ENCODE results near the gene OR4F15. TPM values are rescaled to one million over a fixed set of nuclear protein-coding genes. Genes with fewer than 3 reads are reported as not detected.

The OR4F15 gene
- total RNA-seq, 3 donors from 2014 or later (not counting 1 experiment from before 2014, with no cell fraction given), result not detected

- H3K36me3 ChIP-seq (ENCODE audit: control insufficient read depth, insufficient read depth, low read length), result no peaks in the 10 kb centered on the region
- no peak for ATAC-seq
- no peak overlapping the region for H3K27ac ChIP-seq (ENCODE audit: low read length)
- Mint-ChIP-seq H3K27me3 (ENCODE audit: low read depth in 2 of 2) (peaks cover 21 to 66% of the 10 kb centered on the region in 2 donors), H3K9me3 (no peaks in the 10 kb centered on the region), H3K36me3 (no peaks in the 10 kb centered on the region), H3K4me1 (no peaks in the 10 kb centered on the region), H3K4me3 (no peak overlapping the region), H3K27ac (no peak overlapping the region)
- no peaks in the 10 kb centered on the region for H3K9me3 ChIP-seq (ENCODE audit: control insufficient read depth, insufficient read depth, low read length)
- H3K27me3 ChIP-seq (ENCODE audit: control insufficient read depth, insufficient read depth, low read length), result peaks cover 2% of the 10 kb centered on the region
- H3K4me3 ChIP-seq (ENCODE audit: low read length), result no peak overlapping the region
- H3K4me1 ChIP-seq (ENCODE audit: control insufficient read depth, insufficient read depth, low read length), result no peaks in the 10 kb centered on the region
- 92% methylated on average over 1 of the region's 1 CpG for WGBS (ENCODE audit: insufficient coverage)
- no peak for DNase-seq
- intact Hi-C loops (cut with micrococcal nuclease), result no loop called here
- TF ChIP-seq CTCF (IDR thresholded peaks at IDR 0.05), result no peak
These were observed 1.5 kb upstream of the OR4F15 start for GRCh38 chr15:101810456-101810855.

GRCh38 chr15:101810876-101811275 is 1.1 kb upstream of the OR4F15 start:
- no peak for TF ChIP-seq CTCF (IDR thresholded peaks at IDR 0.05)
- Histone ChIP-seq H3K27ac (ENCODE audit: low read length) (no peak overlapping the region), H3K4me3 (ENCODE audit: low read length) (no peak overlapping the region), H3K9me3 (ENCODE audit: control insufficient read depth, insufficient read depth, low read length) (no peaks in the 10 kb centered on the region), H3K36me3 (ENCODE audit: control insufficient read depth, insufficient read depth, low read length) (no peaks in the 10 kb centered on the region), H3K4me1 (ENCODE audit: control insufficient read depth, insufficient read depth, low read length) (no peaks in the 10 kb centered on the region), H3K27me3 (ENCODE audit: control insufficient read depth, insufficient read depth, low read length) (peaks cover 2% of the 10 kb centered on the region)
- ATAC-seq (no peak), DNase-seq (no peak)
- Mint-ChIP-seq H3K36me3 (no peaks in the 10 kb centered on the region), H3K27ac (no peak overlapping the region), H3K4me3 (no peak overlapping the region), H3K9me3 (no peaks in the 10 kb centered on the region), H3K27me3 (ENCODE audit: low read depth in 2 of 2) (peaks cover 21 to 65% of the 10 kb centered on the region in 2 donors), H3K4me1 (no peaks in the 10 kb centered on the region)
- intact Hi-C loops (cut with micrococcal nuclease), result no loop called here
- WGBS (ENCODE audit: insufficient coverage), result 43% methylated on average over 2 of the region's 3 CpGs

GRCh38 chr15:101813803-101814534 is 2.0 kb downstream of the OR4F15 start:
- no peak for TF ChIP-seq CTCF (IDR thresholded peaks at IDR 0.05)
- no peak overlapping the region for H3K4me3 Mint-ChIP-seq
- H3K27ac Mint-ChIP-seq, result no peak overlapping the region

GRCh38 chr15:101820781-101821180 is 8.8 kb downstream of the OR4F15 start:
- Mint-ChIP-seq H3K9me3 (no peaks in the 10 kb centered on the region), H3K4me1 (no peaks in the 10 kb centered on the region), H3K36me3 (no peaks in the 10 kb centered on the region), H3K4me3 (no peak overlapping the region), H3K27ac (no peak overlapping the region), H3K27me3 (ENCODE audit: low read depth in 2 of 2) (peaks cover 9 to 28% of the 10 kb centered on the region in 2 donors)
- DNase-seq, result no peak
- no peaks in the 10 kb centered on the region for H3K36me3 ChIP-seq (ENCODE audit: control insufficient read depth, insufficient read depth, low read length)
- H3K4me1 ChIP-seq (ENCODE audit: control insufficient read depth, insufficient read depth, low read length), result no peaks in the 10 kb centered on the region
- ATAC-seq, result no peak
- peaks cover 5% of the 10 kb centered on the region for H3K27me3 ChIP-seq (ENCODE audit: control insufficient read depth, insufficient read depth, low read length)
- H3K27ac ChIP-seq (ENCODE audit: low read length), result no peak overlapping the region
- no peaks in the 10 kb centered on the region for H3K9me3 ChIP-seq (ENCODE audit: control insufficient read depth, insufficient read depth, low read length)
- intact Hi-C loops (cut with micrococcal nuclease), result no loop called here
- TF ChIP-seq CTCF (IDR thresholded peaks at IDR 0.05), result no peak
- 63% methylated on average over 4 of the region's 6 CpGs for WGBS (ENCODE audit: insufficient coverage)
- H3K4me3 ChIP-seq (ENCODE audit: low read length), result no peak overlapping the region

More at GRCh38 chr15:101813803-101814534, 2.0 kb downstream of the OR4F15 start:
- Histone ChIP-seq H3K4me3 (ENCODE audit: low read length) (no peak overlapping the region), H3K9me3 (ENCODE audit: control insufficient read depth, insufficient read depth, low read length) (no peaks in the 10 kb centered on the region), H3K4me1 (ENCODE audit: control insufficient read depth, insufficient read depth, low read length) (no peaks in the 10 kb centered on the region), H3K36me3 (ENCODE audit: control insufficient read depth, insufficient read depth, low read length) (no peaks in the 10 kb centered on the region), H3K27me3 (ENCODE audit: control insufficient read depth, insufficient read depth, low read length) (no peaks in the 10 kb centered on the region), H3K27ac (ENCODE audit: low read length) (no peak overlapping the region)
- peaks cover 18 to 52% of the 10 kb centered on the region in 2 donors for H3K27me3 Mint-ChIP-seq (ENCODE audit: low read depth in 2 of 2)
- intact Hi-C loops (cut with micrococcal nuclease), result no loop called here
- no peaks in the 10 kb centered on the region for H3K4me1 Mint-ChIP-seq
- no peaks in the 10 kb centered on the region for H3K36me3 Mint-ChIP-seq
- no peaks in the 10 kb centered on the region for H3K9me3 Mint-ChIP-seq
- 76% methylated on average over 2 of the region's 3 CpGs for WGBS (ENCODE audit: insufficient coverage)
- DNase-seq, result no peak
- ATAC-seq, result no peak
